ENCODE measurements around the gene RIMBP2.

Gene RIMBP2

DNA sequence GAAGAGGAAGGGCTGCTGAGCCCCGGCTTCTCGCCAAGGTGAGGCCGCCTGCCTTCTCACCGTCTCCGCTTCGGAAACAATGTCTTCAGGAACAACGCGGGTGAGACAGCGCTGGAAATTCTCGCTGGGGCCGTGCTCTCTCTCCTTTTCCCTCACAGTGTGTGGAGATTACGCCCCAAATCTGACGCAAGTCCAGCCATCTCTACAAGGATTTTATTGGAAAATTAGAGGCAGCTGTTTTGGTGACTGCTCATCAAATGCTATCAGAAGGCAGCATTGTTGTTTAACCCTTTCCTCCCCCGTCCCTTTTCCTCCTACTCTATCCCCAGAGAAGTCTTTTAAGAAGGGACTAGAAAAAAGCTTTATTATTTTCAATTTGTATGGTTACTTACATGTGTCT, 324.9 kb downstream of the RIMBP2 start:
- H3K4me3 ChIP-seq (replicated peaks; ENCODE audit: insufficient read depth, low read length) = no peak overlapping the region
- no peak for DNase-seq (ENCODE audit: low read depth in 1 of 2, low spot score in 1 of 2)
- no peak overlapping the region for H3K27ac ChIP-seq (replicated peaks)
- no peak for TF ChIP-seq SPI1 (IDR thresholded peaks at IDR 0.05; ENCODE audit: borderline replicate concordance, low read depth)
- no peak for TF ChIP-seq GABPA (IDR thresholded peaks at IDR 0.05; ENCODE audit: low read depth)
- TF ChIP-seq, protein P1, sequence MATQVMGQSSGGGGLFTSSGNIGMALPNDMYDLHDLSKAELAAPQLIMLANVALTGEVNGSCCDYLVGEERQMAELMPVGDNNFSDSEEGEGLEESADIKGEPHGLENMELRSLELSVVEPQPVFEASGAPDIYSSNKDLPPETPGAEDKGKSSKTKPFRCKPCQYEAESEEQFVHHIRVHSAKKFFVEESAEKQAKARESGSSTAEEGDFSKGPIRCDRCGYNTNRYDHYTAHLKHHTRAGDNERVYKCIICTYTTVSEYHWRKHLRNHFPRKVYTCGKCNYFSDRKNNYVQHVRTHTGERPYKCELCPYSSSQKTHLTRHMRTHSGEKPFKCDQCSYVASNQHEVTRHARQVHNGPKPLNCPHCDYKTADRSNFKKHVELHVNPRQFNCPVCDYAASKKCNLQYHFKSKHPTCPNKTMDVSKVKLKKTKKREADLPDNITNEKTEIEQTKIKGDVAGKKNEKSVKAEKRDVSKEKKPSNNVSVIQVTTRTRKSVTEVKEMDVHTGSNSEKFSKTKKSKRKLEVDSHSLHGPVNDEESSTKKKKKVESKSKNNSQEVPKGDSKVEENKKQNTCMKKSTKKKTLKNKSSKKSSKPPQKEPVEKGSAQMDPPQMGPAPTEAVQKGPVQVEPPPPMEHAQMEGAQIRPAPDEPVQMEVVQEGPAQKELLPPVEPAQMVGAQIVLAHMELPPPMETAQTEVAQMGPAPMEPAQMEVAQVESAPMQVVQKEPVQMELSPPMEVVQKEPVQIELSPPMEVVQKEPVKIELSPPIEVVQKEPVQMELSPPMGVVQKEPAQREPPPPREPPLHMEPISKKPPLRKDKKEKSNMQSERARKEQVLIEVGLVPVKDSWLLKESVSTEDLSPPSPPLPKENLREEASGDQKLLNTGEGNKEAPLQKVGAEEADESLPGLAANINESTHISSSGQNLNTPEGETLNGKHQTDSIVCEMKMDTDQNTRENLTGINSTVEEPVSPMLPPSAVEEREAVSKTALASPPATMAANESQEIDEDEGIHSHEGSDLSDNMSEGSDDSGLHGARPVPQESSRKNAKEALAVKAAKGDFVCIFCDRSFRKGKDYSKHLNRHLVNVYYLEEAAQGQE (IDR thresholded peaks at IDR 0.05; ENCODE audit: insufficient replicate concordance, low read depth) = no peak
- TF ChIP-seq, protein P2, sequence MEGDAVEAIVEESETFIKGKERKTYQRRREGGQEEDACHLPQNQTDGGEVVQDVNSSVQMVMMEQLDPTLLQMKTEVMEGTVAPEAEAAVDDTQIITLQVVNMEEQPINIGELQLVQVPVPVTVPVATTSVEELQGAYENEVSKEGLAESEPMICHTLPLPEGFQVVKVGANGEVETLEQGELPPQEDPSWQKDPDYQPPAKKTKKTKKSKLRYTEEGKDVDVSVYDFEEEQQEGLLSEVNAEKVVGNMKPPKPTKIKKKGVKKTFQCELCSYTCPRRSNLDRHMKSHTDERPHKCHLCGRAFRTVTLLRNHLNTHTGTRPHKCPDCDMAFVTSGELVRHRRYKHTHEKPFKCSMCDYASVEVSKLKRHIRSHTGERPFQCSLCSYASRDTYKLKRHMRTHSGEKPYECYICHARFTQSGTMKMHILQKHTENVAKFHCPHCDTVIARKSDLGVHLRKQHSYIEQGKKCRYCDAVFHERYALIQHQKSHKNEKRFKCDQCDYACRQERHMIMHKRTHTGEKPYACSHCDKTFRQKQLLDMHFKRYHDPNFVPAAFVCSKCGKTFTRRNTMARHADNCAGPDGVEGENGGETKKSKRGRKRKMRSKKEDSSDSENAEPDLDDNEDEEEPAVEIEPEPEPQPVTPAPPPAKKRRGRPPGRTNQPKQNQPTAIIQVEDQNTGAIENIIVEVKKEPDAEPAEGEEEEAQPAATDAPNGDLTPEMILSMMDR (IDR thresholded peaks at IDR 0.05; ENCODE audit: insufficient read depth, low read length) = no peak
- no peak for TF ChIP-seq POLR2AphosphoS5 (IDR thresholded peaks at IDR 0.05; ENCODE audit: low read depth)
- no peaks in the 10 kb centered on the region for H3K27me3 ChIP-seq (ENCODE audit: insufficient read depth, poor library complexity, severe bottlenecking)

DNA sequence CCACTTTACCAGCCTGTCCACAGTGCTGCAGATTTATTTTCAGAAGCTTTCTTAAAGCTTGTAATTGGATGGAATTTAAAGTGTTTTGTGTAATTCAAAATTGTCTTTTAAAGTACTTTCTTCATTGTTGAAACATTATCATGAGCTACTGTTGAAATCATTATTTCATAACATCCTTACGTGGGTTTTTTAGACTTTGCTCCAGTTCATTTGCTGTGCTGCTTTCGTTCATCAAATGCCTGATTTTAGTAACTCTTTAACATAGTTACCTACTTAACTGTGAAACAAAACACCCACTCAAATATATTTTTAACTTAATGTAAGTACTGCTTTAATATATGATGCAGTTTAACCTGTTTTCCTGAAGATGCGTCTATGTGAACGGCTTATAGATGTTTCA, 330.9 kb downstream of the RIMBP2 start:
- no peak for DNase-seq (ENCODE audit: low read depth in 1 of 2, low spot score in 1 of 2)
- TF ChIP-seq, protein P1 (IDR thresholded peaks at IDR 0.05; ENCODE audit: insufficient replicate concordance, low read depth) = no peak
- TF ChIP-seq POLR2AphosphoS5 (IDR thresholded peaks at IDR 0.05; ENCODE audit: low read depth) = no peak
- no peak for TF ChIP-seq GABPA (IDR thresholded peaks at IDR 0.05; ENCODE audit: low read depth)
- no peak for TF ChIP-seq SPI1 (IDR thresholded peaks at IDR 0.05; ENCODE audit: borderline replicate concordance, low read depth)
- TF ChIP-seq, protein P2 (IDR thresholded peaks at IDR 0.05; ENCODE audit: insufficient read depth, low read length) = no peak
- Histone ChIP-seq H3K4me3 (replicated peaks; ENCODE audit: insufficient read depth, low read length) (no peak overlapping the region), H3K27me3 (ENCODE audit: insufficient read depth, poor library complexity, severe bottlenecking) (no peaks in the 10 kb centered on the region), H3K27ac (replicated peaks) (no peak overlapping the region)

DNA sequence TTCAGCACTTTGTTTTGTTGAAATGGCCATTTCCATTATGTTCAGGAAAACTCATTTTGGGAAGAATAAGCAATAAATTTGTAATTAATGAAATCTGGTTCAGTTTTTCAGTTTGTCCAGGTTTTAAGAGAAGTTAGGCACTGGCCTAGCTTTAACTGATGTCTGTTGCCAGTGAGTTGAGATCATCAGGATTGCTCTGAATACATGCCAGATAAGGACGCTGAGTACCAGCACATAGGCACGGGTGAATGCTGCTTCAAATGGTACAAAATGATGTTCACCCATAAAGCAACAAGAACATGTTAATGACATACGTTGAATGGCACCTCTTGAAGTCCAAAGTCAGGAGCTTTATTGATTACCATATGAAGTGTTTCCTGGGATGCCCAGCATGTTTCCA, 331.9 kb downstream of the RIMBP2 start:
- TF ChIP-seq GABPA (IDR thresholded peaks at IDR 0.05; ENCODE audit: low read depth) (no peak), SPI1 (IDR thresholded peaks at IDR 0.05; ENCODE audit: borderline replicate concordance, low read depth) (no peak), POLR2AphosphoS5 (IDR thresholded peaks at IDR 0.05; ENCODE audit: low read depth) (no peak)
- DNase-seq (ENCODE audit: low read depth in 1 of 2, low spot score in 1 of 2) = no peak
- H3K4me3 ChIP-seq (replicated peaks; ENCODE audit: insufficient read depth, low read length) = no peak overlapping the region
- H3K27me3 ChIP-seq (ENCODE audit: insufficient read depth, poor library complexity, severe bottlenecking) = no peaks in the 10 kb centered on the region
- no peak overlapping the region for H3K27ac ChIP-seq (replicated peaks)

DNA sequence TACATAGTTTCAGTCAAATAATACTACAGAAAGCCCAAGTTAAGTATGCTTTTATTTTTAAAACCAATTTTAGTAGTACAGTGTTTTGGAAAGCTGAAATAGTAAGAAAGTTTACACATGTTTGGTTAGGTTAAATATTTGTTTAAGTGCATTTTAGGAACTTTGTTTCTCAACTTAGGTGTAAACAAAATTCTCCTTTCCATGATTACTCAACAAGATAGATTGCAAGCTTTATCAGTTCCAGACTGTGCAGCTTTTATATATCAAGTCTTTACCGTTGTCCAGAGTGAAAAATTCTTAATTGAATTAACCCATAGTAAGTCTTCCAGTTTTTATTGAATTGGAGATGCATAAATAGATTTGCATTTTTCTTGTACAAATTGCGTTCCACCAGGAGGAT, 333.3 kb downstream of the RIMBP2 start:
- Histone ChIP-seq H3K27ac (replicated peaks) (no peak overlapping the region), H3K4me3 (replicated peaks; ENCODE audit: insufficient read depth, low read length) (no peak overlapping the region), H3K27me3 (ENCODE audit: insufficient read depth, poor library complexity, severe bottlenecking) (no peaks in the 10 kb centered on the region)
- no peak for DNase-seq (ENCODE audit: low read depth in 1 of 2, low spot score in 1 of 2)
- TF ChIP-seq SPI1 (IDR thresholded peaks at IDR 0.05; ENCODE audit: borderline replicate concordance, low read depth) = no peak
- TF ChIP-seq, protein P1 (IDR thresholded peaks at IDR 0.05; ENCODE audit: insufficient replicate concordance, low read depth) = no peak
- no peak for TF ChIP-seq GABPA (IDR thresholded peaks at IDR 0.05; ENCODE audit: low read depth)
- TF ChIP-seq POLR2AphosphoS5 (IDR thresholded peaks at IDR 0.05; ENCODE audit: low read depth) = no peak
- TF ChIP-seq, protein P2 (IDR thresholded peaks at IDR 0.05; ENCODE audit: insufficient read depth, low read length) = no peak

All from HL-60 (cell line).